Measurements from ENCODE around the gene SORCS2.

SORCS2 gene

DNA sequence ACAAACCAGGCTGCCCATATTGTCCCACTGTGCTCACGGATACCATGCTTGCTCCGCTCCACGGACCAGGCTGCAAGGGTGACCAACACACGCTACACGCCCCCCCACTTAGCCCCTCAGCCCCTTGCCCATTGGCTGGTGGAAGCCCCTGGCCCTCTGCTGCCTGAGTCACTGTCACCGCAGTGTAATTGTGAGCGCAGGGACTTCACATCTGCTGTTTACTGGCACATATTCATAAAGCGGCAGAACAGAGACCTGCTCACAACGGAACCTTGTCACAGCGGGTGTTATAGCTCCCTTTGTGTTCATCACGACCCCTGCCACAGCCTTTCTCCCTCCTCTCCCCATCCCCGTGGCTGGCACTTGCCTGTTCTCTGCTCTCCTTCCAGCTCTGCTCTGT, 158.7 kb downstream of the SORCS2 start:
- Histone ChIP-seq H3K36me3 (ENCODE audit: control insufficient read depth, low read length) (no peaks in the 10 kb centered on the region), H3K9me2 (replicated peaks; ENCODE audit: control insufficient read depth, low read length) (no peaks in the 10 kb centered on the region), H3K4me1 (ENCODE audit: control insufficient read depth, low read length) (peaks cover 37% of the 10 kb centered on the region), H3K27ac (ENCODE audit: low read depth, low read length) (no peak overlapping the region), H3K79me2 (ENCODE audit: control insufficient read depth, low read length) (no peaks in the 10 kb centered on the region), H3K9me3 (ENCODE audit: control insufficient read depth, insufficient read depth, low read length) (no peaks in the 10 kb centered on the region), H3F3A (ENCODE audit: control insufficient read depth, insufficient read depth) (no peaks in the 10 kb centered on the region), H3K27me3 (ENCODE audit: control insufficient read depth, low read length) (no peaks in the 10 kb centered on the region), H4K20me1 (ENCODE audit: control insufficient read depth, insufficient read depth, low read depth, low read length) (no peaks in the 10 kb centered on the region), H3K4me3 (ENCODE audit: low read length) (no peak overlapping the region), H3K4me2 (ENCODE audit: low read length) (no peak overlapping the region)
- no peak for TF ChIP-seq EZH2phosphoT487 (IDR thresholded peaks at IDR 0.05; ENCODE audit: borderline replicate concordance, low read length)
- TF ChIP-seq, protein P1, sequence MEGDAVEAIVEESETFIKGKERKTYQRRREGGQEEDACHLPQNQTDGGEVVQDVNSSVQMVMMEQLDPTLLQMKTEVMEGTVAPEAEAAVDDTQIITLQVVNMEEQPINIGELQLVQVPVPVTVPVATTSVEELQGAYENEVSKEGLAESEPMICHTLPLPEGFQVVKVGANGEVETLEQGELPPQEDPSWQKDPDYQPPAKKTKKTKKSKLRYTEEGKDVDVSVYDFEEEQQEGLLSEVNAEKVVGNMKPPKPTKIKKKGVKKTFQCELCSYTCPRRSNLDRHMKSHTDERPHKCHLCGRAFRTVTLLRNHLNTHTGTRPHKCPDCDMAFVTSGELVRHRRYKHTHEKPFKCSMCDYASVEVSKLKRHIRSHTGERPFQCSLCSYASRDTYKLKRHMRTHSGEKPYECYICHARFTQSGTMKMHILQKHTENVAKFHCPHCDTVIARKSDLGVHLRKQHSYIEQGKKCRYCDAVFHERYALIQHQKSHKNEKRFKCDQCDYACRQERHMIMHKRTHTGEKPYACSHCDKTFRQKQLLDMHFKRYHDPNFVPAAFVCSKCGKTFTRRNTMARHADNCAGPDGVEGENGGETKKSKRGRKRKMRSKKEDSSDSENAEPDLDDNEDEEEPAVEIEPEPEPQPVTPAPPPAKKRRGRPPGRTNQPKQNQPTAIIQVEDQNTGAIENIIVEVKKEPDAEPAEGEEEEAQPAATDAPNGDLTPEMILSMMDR (IDR thresholded peaks at IDR 0.05; ENCODE audit: low read depth, low read length, poor library complexity, severe bottlenecking) = no peak

DNA sequence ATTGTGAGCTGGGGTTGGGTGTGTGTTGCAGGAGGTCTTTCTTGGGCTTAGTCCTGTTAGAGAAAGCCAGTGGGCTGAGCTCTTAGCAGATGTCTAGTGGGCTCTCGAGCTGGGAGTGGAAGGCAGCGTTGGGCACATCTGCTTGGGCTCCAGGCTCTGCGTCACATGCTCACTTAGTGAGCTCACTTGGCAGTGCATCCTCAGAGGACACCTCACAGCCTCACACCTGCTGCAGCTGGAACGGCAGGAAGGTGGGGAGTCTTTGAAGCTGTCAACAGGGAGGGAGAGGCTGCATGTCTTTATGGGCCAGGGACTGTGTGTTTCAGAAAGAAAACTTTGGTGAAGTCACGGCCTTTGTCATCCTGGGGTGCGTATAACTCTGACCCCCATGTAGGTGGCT, 160.1 kb downstream of the SORCS2 start:
- no peaks in the 10 kb centered on the region for H3F3A ChIP-seq (ENCODE audit: control insufficient read depth, insufficient read depth)
- TF ChIP-seq EZH2phosphoT487 (IDR thresholded peaks at IDR 0.05; ENCODE audit: borderline replicate concordance, low read length) = no peak
- TF ChIP-seq, protein P1 (IDR thresholded peaks at IDR 0.05; ENCODE audit: low read depth, low read length, poor library complexity, severe bottlenecking) = no peak
- no peaks in the 10 kb centered on the region for H3K9me3 ChIP-seq (ENCODE audit: control insufficient read depth, insufficient read depth, low read length)
- H3K27ac ChIP-seq (ENCODE audit: low read depth, low read length) = no peak overlapping the region
- H3K36me3 ChIP-seq (ENCODE audit: control insufficient read depth, low read length) = no peaks in the 10 kb centered on the region
- peaks cover 52% of the 10 kb centered on the region for H3K4me1 ChIP-seq (ENCODE audit: control insufficient read depth, low read length)
- H3K27me3 ChIP-seq (ENCODE audit: control insufficient read depth, low read length) = no peaks in the 10 kb centered on the region
- H4K20me1 ChIP-seq (ENCODE audit: control insufficient read depth, insufficient read depth, low read depth, low read length) = no peaks in the 10 kb centered on the region
- H3K4me2 ChIP-seq (ENCODE audit: low read length) = no peak overlapping the region
- no peak overlapping the region for H3K4me3 ChIP-seq (ENCODE audit: low read length)
- no peaks in the 10 kb centered on the region for H3K9me2 ChIP-seq (replicated peaks; ENCODE audit: control insufficient read depth, low read length)
- H3K79me2 ChIP-seq (ENCODE audit: control insufficient read depth, low read length) = no peaks in the 10 kb centered on the region

DNA sequence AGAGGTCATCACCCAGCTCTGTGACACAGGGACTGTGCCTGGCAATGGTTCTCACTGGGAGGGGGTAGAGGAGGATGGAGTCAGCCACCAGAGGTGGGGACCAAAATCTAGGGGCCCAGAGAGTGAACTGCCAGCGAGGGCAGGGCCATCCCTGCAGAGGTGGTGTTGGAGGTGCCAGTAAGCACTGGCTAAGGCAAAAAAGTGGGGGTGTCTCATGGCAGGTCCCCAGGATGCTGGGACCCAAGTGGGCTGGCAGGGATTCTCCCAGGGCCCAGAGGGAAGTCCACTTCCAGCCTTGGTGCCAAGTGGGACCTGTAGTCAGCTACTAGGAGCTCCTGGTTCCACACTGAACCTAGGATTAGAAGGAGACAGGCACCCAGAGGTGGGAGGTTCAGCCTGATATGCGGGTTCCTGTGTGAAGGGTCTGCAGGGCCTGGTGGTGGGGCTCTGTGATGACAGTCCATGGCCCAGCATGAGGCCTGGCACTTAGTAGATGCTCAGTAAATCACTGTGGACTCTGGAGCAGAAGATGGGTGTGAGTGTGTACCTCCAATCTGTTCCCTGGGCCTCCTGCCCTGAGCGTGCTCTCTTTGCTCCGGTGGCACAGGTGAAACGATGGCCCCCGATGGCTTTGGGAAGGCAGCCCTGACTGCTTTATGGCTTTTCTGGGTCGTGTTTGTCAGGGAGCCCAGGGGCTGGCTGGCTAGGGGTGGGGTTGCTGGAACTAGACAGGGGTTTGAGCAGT, 160.9 kb downstream of the SORCS2 start:
- Histone ChIP-seq H3K9me3 (ENCODE audit: control insufficient read depth, insufficient read depth, low read length) (no peaks in the 10 kb centered on the region), H4K20me1 (ENCODE audit: control insufficient read depth, insufficient read depth, low read depth, low read length) (no peaks in the 10 kb centered on the region), H3K79me2 (ENCODE audit: control insufficient read depth, low read length) (no peaks in the 10 kb centered on the region), H3K9me2 (replicated peaks; ENCODE audit: control insufficient read depth, low read length) (no peaks in the 10 kb centered on the region), H3K36me3 (ENCODE audit: control insufficient read depth, low read length) (no peaks in the 10 kb centered on the region), H3F3A (ENCODE audit: control insufficient read depth, insufficient read depth) (no peaks in the 10 kb centered on the region), H3K4me1 (ENCODE audit: control insufficient read depth, low read length) (peaks cover 57% of the 10 kb centered on the region), H3K27me3 (ENCODE audit: control insufficient read depth, low read length) (no peaks in the 10 kb centered on the region), H3K27ac (ENCODE audit: low read depth, low read length) (no peak overlapping the region), H3K4me3 (ENCODE audit: low read length) (no peak overlapping the region), H3K4me2 (ENCODE audit: low read length) (no peak overlapping the region)
- TF ChIP-seq EZH2phosphoT487 (IDR thresholded peaks at IDR 0.05; ENCODE audit: borderline replicate concordance, low read length) = no peak
- TF ChIP-seq, protein P1 (IDR thresholded peaks at IDR 0.05; ENCODE audit: low read depth, low read length, poor library complexity, severe bottlenecking) = no peak

Measured in DOHH2 (cell line).